A673 (cell line): ENCODE data around the gene MVP.

Experiments used
- EZH2 ChIP-seq: fragments of 200-600 bp; sonication (generic); IDR thresholded peaks from 2 replicates; pipeline ENCODE4 v1.6.1; 2017; ENCODE audit warnings: borderline replicate concordance, low read depth, mild to moderate bottlenecking, mixed read lengths, antibody characterized with exemption, low read length; ENCODE audit not compliant: poor library complexity, severe bottlenecking
- TF ChIP-seq, protein P1 (sequence below): fragments of 300-800, 200-600 bp; sonication (generic); conservative IDR thresholded peaks from 2 replicates; pipeline ENCODE4 v1.5.1; 2017; ENCODE audit warnings: low read depth, mild to moderate bottlenecking, antibody characterized with exemption, low read length, moderate library complexity, mixed read lengths

GRCh38 chr16:29779474-29779873 is 40.8 kb upstream of the MVP start:
- TF ChIP-seq, protein P1, sequence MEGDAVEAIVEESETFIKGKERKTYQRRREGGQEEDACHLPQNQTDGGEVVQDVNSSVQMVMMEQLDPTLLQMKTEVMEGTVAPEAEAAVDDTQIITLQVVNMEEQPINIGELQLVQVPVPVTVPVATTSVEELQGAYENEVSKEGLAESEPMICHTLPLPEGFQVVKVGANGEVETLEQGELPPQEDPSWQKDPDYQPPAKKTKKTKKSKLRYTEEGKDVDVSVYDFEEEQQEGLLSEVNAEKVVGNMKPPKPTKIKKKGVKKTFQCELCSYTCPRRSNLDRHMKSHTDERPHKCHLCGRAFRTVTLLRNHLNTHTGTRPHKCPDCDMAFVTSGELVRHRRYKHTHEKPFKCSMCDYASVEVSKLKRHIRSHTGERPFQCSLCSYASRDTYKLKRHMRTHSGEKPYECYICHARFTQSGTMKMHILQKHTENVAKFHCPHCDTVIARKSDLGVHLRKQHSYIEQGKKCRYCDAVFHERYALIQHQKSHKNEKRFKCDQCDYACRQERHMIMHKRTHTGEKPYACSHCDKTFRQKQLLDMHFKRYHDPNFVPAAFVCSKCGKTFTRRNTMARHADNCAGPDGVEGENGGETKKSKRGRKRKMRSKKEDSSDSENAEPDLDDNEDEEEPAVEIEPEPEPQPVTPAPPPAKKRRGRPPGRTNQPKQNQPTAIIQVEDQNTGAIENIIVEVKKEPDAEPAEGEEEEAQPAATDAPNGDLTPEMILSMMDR, result no peak
- no peak for TF ChIP-seq EZH2
